ENCODE results near the gene SLC29A3.

DNA sequence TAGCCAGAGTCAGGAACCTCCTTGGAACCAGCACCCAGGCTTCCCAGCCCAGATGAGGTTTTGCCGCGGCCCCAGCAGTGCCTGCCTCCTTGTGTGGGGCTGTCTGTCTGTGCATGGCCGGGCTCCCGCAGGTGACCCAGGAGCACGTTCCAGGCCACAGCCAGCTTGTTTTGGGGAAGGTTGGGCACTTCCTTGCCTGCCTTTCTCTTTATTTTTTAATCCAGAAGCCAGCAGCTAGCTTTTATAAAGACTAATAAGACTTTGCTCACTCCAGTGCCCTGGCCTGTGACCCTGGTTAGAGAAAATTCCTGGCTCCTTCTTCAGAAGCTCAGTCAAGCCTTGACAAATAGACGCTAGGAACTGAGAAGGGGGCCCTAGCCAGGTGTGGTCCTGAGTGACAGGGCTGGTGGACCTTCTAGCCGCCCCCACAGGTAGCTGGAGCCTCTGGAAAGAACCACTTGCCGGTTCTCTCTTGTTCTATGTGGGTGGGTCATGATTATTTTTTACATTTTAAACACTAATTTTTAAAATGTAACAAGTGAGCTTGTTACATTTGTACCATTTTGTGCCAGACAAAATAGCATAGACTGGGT is 837 bp downstream of the SLC29A3 start:
- no peak for TF ChIP-seq POLR2A (IDR thresholded peaks at IDR 0.05; ENCODE audit: low read depth, low read length)
- TF ChIP-seq TAF1 (IDR thresholded peaks at IDR 0.05; ENCODE audit: low read depth, low read length), result no peak
- TF ChIP-seq POLR2AphosphoS5 (IDR thresholded peaks at IDR 0.05; ENCODE audit: low read depth, low read length), result no peak

Data from GM12891 (cell line).